HG03460 (cell line): ENCODE measurements around the gene ENTPD7.

Experiments used
- ATAC-seq: cut with Tn5 transposase; IDR thresholded peaks from one replicate; pipeline ENCODE4 v1.9.1; 2021; ENCODE audit not compliant: unreplicated experiment

ENTPD7 gene

DNA sequence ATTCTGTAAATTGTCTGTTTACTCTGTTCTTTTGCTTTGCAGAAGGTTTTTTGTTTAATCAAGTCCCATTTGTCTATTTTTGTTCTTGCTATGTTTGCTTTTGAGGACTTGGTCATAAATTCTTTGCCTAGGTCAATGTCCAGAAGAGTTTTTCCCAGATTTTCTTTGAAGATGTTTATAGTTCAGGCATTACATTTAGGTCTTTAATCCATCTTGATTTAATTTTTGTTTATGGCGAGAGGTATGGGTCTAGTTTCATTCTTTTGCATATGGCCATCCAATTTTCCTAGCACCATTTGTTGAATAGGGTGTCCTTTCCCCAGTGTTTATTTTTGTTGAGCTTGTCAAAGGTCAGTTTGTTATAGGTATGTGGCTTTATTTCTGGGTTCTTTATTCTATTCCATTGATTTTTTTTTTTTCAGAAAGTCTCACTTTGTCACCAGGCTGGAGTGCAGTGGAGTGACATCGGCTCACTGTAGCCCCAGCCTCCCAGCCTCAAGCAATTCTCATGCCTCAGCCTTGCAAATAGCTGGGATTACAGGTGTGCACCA is 11.6 kb upstream of the ENTPD7 start:
- no peak for ATAC-seq

DNA sequence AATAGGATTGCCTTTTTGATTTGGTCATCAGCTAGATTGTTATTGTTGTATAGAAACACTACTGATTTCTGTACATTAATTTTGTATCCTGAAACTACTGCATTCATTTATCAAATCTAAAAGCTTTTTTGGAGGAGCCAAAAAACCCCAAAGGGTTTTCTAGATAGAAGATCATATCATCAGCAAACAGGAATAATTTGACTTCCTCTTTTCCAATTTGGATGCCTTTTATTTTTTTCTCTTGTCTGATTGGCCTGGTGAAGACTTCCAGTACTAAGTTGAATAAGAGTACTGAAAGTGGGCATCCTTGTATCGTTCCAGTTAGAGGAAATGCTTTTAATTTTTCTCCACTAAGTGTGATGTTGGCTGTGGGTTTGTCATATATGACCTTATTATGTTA is 10.6 kb upstream of the ENTPD7 start:
- ATAC-seq, result no peak

DNA sequence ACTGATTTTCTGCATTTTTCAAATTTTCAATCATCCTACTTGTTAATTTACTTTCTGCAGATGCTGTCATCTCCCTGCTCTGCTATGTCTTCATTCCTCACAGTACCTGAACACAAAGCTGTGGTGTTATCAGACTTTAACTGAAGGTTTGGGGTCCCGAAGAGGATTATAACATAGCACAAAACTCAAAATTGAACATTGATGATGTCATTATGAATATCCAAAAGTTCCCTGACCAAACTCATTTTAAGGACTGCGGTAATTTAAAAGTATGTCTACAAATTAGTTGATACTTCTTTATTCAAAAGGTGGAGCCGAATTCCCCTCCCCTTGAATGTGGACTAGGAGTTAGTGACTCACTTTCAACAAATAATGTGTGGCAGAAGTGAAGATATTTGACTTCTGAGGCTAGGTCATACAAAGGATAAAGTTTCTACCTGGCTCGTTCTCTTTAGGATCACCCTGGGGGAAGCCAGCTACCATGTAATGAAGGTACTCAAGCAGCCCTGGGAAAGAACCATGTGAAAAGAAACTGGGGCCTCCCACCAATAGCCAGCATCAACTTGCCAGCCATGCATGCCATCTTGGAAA is 6.4 kb upstream of the ENTPD7 start:
- no peak for ATAC-seq

DNA sequence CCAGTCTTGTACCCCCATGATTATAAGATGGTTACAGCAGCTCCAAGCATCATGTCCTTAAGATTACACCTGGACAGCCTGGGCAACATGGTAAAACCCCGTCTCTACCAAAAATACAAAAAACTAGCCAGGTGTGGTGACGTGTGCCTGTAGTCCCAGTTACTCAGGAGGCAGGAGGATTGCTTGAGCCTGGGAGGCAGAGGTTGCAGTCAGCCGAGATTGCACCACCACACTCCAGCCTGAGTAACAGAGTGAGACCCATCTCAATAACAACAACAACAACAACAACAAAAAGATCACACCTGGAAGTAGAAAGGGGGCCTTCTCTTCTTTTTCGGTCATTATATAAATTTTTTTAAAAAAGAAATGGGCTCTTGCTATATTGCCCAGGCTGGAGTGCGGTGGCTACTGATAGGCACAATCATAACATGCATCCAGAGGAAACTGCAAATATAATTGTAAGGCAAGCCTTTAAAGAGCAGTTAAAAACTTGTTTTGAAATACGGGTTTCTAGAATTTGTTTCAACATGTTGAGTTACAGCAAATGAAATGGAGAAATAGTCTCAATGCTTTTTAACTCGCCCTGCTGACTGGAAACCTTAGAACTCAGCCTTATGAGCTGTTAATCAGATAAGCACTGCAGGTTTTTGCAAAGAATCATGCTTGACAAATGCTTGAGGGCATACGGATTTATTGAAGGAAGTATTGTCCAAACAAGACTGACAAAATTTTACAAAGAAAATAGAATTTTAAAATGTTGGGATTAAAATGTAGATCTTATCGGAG is 4.7 kb upstream of the ENTPD7 start:
- no peak for ATAC-seq

DNA sequence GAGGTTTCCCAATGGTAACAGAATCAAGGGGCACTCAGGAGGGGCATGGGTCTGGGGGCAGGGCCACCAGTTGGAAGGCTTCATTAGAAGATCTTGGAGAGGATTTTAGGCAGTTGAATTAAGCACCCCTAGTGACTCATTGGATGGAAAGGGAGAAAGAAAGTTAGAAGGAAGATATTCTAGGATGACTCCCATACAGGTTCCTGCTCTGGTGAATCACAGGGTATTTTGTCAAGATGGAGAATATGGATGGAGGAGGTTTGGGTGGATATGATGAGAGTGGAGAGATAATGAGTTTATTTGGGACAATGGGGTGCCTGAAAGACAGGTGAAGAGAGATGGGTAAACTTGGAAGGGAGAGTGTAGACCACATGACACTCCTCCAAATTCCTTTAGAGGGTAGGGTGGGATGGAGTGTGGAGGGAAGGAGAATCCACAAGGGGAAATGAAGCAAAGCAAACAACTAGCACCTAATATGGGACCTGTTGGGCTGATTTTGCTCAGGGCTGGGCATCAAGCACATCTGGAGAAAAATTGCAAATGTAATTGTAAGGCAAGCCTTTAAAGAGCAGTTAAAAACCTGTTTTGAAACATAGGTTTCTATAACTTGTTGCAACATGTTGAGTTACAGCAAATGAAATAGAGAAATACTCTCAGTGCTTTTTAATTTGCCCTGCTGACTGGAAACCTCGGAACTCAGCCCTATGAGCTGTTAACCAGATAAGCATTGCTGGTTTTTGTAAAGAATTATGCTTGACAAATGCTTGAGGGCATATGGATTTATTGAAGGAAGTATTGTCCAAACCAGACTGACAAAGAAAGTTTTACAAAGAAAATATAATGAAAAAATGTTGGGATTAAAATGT is 2.9 kb upstream of the ENTPD7 start:
- no peak for ATAC-seq

DNA sequence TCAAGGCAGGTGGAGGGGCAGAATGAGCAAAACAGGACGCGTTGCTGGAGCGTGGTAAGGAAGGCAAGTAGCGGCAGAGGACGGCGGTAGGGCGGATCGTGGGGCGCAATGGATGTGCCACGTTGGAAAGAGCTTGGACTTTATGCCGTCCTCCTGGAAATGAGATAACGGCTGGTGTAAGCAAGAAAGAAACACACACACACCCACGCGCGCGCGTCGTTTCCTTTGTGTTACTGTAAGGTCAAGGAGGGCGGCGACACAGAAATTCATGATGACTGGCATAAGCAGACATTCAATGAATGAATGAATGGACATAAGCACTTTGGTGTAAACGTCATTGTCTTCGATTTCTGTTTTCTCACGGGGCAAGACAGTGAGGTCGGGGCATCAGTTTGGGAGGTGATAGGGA is 683 bp upstream of the ENTPD7 start:
- ATAC-seq, result peak; percentile 8

DNA sequence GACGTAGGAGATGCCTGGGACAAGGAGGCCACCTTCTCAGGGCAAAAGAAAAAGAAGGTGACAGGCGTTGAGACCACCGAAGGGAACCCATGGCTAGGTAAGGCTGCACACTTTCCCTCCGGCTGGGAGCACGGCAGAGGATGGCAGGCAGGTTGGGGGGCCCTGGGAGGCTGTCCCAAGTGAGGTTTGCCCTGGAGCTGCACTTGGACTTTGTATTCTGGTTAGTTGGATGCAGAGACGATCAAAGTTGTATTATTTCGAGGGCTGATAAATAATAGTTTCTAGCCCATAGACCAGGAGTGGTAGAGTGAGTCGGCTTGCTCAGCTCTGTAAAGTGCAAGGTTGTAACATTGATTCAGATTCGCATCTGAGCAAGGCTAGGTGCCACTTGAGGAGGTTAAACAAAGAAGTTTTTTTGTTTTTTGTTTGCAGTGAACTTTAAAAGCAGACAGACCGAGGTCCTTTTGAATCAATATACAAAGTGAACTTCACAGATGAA is 608 bp downstream of the ENTPD7 start:
- ATAC-seq, result no peak

DNA sequence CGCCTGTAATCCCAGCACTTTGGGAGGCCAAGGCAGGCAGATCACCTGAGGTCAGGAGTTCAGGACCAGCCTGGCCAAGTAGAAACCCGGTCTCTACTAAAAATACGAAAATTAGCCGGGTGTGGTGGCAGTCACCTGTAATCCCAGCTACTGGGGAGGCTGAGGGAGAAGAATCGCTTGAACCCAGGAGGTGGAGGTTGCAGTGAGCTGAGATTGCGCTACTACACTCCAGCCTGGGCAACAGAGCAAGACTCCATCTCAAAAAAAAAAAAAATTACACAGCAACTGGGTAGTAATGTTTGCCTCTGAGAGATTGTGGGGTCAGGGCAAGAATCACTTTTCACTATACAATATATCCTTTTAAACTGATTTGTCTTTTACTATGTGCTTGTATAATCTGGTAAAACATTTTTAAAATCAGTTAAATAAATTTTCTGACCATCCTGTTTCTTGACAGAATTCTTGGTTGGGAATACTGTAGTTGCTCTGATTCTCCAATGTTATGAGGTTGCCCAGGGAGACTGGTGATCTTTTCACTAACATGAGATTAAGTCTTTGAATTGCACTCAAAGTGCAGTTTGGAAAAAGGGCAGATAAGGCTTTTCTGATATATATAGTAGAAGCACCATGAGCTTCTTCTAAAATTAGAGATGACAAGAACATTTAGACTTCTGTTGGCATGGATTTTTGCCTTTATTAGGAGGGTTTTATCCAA is 1.5 kb downstream of the ENTPD7 start:
- no peak for ATAC-seq

DNA sequence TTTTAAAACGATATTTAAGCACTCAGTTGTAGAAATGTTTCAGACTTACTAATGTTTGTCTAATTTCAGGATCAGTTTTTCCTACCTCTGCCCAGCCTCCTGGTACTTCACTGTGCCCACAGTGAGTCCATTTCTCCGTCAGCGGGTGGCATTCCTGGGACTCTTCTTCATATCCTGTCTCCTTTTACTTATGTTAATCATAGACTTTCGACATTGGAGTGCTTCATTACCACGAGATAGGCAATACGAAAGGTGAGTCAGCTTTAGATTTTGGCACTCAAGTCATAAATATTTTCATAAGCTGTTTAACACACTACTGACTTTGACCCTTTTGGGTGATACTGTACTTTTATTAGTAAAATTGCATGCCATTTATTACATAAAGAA is 2.1 kb downstream of the ENTPD7 start:
- ATAC-seq, result no peak

DNA sequence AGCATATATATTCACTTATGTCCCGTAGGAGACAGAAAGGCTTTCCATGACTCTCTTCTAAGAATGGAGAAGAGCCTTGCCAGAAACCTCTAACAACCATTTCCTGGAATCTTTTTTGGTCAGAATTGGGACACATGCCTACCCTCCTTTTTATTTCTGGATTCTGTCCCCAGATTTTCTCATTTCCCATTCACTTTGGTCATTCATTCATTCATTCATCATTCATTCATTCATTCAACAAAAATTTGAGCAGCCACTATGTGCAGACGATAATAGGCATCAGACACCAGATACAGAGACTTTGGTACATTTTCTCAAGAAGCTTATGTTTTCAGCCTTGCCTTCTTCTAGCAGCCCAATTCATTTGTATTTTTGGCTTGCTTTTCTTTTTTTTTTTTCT is 6.0 kb downstream of the ENTPD7 start:
- no peak for ATAC-seq

DNA sequence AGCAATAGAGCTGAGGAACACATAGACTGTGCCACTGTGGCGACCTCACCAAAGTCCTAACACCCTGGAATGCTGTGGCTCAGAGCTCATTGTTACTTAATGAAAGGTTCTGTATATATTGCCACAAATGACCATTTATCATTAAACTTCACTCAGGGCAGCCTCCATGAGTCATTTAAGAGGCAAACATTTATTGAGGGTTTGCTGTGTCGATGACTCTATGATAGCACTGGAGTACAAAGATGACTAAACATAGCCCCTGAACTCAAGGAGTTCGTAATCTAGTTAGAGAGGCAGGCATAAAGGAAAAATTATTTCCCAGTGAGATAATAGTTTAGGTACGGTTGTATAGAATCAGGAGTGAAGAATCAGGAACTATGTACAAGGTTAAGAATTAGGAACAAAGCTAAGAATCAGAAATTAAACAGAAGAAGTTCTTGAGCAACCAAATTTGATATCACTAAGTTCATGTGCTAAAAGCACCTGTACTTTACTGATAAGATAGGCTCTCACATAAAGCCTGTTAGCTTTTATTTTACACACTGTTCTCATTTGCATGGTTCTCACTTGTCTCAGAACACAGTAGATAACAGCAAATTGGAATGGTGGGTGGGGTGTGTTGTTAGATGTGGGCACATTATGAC is 7.9 kb downstream of the ENTPD7 start:
- no peak for ATAC-seq

DNA sequence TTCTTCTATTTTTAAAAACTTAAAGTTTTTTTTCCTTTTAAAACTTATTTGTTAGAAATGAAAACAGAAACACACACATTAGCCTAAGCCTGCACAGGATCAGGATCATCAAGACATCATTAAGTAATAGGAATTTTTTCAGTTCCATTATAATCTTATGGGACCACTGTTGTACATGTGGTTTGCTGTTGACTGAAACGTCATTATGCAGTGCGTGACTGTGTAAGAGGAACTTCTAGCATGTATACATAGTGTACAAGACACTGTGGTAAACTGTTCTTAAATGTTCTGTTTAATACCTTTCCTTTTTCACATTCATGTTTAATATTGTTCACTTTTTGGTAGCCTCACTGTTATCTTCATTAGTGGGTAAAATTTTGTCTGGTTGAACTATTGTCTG is 12.1 kb downstream of the ENTPD7 start:
- ATAC-seq, result no peak

DNA sequence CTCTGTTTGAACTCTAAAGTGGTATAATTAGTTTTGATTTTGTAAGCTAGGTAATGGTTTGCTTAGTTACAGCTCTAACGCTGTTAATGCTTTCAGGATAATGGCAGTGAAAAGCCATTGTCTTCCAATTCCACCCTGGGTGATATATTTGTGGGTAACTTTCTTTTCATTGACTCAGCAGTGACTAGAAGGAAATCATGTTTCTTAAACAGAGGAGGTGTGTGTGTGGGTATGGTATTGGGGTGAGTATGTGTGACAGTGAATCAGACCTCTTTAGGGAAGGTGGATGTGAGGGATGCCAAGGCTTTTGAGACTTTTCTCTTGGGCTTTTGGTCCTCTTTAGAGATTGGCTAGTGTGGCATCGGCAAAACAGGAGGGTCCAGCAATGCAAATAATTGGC is 13.6 kb downstream of the ENTPD7 start:
- no peak for ATAC-seq

DNA sequence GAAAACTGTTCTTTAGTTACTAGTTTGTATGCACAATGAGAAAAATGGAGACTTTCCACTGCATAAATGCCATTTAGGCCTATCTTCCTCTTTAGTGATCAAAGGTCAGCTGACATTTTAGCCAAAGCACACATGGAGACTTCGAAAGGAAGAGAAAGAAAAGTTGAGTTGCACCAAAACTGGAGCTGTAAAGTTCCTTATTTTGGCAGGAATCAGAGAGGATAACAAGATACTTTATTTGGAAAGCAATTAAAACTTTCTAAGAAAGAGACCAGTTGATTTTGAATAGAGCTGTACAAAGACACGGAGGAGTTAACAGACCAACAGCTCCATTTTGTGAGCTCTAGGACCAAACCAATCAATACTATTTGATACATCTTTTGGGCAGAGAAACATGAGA is 14.2 kb downstream of the ENTPD7 start:
- ATAC-seq, result no peak

DNA sequence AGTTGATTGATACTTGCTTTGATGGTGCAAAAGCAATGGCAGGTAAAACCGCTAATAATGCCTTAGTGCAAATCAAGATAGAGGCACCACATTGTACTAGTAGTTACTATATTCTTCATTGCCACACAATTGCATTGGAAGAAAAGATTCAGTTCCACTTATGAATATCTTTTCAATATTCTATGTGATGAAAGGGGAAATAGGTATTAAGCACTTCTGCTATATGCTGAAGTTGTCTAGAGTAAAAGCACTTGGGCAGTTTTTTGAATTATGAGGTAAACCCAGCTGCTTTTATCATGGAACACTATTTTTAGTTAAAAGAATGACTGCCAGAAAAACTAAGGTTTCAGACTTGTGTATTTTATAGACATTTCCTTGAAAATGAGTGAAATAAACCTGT is 15.5 kb downstream of the ENTPD7 start:
- ATAC-seq, result no peak

DNA sequence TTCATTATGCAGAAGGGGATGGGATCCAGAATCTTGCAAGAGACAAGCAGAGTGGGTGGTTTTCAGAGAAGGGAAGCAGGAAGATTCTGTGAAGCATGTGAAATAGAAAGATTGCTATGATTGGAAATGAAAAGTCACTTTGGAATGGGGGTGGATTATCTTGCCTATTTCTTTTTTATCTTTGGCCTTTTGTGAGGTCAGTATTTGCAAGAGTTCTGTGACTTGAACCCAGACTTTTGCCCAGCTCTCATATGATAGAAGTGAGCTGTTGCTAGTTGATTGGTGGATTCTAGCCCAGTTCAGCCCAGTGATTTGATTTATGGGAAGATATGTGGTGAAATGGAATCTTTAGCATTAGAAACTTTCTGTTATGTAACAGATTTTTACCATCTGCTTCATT is 17.1 kb downstream of the ENTPD7 start:
- ATAC-seq, result no peak

DNA sequence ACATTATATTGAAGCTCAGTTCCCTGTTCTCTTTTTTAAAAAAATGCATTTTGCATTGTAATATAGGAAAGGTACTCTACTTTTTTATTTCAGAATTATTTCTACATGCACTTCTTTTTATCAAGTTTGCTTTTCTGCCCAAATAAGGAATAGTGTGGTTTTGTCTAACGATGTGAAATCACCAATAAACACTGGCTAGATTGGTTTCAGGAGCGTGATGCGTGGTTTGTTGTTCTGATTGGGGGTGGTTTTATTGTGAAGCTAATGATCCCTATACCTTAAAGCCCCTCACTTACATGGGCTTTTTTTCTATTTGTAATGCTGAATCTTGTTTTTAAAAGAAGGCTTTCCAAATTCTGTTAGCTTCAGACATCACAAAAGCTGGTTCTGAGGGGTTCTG is 17.6 kb downstream of the ENTPD7 start:
- ATAC-seq, result no peak

DNA sequence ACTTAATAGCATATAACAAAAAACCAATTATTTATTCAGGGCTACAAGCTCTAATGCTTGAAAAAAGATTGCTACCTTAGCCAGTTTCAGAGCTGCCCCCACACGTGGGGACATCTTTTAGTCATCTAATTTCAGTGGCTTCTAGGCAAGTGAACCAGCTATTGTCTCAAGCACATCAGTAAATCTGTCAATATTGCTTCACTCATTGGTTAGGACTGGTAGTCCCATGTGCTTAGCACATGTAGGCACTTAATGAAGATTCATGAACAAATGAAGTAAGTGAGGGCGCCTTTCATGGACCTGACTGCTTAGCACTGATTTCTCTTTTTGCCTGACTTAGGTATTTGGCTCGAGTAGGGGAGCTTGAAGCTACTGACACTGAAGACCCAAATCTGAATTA is 19.6 kb downstream of the ENTPD7 start:
- ATAC-seq, result no peak

DNA sequence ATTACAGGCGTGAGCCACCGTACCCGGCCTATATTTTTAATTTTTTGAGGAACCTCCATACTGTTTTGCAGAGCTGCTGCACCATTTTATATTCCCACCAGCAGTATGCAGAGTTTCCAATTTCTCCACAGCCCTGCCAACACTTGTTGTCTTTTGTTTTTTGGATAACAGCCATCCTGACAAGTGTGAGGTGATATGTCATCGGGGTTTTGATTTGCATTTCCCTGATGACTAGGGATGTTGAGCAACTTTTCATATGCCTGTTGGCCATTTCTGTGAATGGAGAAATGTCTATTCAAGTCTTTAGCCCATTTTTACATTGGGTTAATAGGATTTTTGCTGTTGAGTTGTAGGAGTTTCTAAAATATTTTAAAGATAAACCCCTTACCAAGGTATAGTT is 22.2 kb downstream of the ENTPD7 start:
- no peak for ATAC-seq

DNA sequence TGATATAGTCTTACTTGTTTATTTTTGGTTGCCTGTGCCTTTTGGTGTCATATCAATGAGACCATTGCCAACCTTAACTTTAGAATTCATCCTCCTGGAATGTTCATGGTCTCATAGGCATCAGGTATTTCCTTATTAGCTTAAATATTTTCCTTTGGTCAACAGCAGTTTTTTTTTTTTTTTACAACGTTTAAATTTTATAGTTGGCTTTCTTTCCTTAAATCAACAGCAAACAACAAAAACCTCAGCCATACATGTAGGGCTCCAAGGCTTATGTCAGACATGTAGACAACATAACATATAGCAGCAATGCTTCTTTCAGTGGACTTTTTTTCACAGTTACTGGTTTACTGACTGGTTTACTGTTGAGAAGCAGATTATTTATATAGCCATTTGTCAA is 22.7 kb downstream of the ENTPD7 start:
- ATAC-seq, result no peak
